Peyer's patch (tissue), 4 donors: ENCODE data around the gene KRTCAP2.

Experiments used
- POLR2A ChIP-seq, 2 donors: fragments of 450-650 bp; IDR thresholded peaks; one replicate each; pipeline ENCODE4 v1.5.1; 2017; ENCODE audit warnings: antibody characterized with exemption in 2 of 2, mild to moderate bottlenecking in 2 of 2, moderate library complexity in 2 of 2
- TF ChIP-seq, protein P1 (sequence below), 6 experiments: fragments of 450-650 bp in 4 of 6; fragments of 200-600 bp in 2 of 6; sonication (generic) in 1 of 6; IDR thresholded peaks; one replicate each; pipeline ENCODE4 v1.5.1; 2017 to 2019; ENCODE audit warnings: antibody characterized with exemption in 6 of 6, mild to moderate bottlenecking in 3 of 6, moderate library complexity in 1 of 6

DNA sequence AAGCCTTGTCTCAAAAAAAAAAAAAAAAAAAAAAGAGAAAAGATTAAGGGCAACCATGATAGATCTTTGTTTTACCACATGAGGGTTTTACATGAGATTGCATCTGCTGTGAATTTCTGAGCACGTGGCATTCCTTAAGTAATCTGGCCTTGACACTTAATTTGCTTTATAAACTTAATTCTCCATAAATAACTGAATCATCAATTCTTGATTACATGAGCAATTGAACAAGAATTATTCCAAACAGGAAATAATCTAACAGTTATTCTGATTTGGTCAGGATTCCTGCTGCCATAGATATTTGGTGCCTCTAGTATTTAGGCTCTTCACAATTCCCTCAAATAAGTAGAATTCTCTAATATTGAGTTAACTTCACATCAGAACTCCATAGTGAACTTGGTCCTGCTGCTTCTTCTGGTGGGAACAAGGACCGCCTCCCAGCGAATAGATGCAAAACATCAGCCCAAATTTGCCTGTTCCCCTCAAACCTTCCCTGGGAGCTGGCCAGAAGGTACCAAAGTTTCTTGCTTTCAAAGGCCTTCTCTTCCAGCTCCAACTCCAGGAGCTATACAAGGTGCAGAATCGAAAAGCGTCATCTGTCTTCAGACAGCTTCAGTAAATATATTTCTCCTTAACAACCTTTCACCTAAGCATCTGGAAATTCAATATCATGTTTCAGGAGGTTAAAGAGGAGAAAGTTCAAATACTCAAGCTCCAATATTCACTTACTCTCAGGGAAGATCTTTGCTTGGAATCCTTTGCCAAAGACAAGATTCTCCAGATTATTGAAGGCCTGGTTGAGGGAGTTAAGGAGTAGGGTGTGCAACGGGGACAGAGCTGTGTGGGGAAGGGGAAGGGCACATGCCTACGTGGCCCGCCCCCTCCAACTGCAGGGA, 1.0 kb downstream of the KRTCAP2 start:
- no peak for TF ChIP-seq POLR2A (IDR thresholded peaks at IDR 0.05)
- TF ChIP-seq, protein P1, sequence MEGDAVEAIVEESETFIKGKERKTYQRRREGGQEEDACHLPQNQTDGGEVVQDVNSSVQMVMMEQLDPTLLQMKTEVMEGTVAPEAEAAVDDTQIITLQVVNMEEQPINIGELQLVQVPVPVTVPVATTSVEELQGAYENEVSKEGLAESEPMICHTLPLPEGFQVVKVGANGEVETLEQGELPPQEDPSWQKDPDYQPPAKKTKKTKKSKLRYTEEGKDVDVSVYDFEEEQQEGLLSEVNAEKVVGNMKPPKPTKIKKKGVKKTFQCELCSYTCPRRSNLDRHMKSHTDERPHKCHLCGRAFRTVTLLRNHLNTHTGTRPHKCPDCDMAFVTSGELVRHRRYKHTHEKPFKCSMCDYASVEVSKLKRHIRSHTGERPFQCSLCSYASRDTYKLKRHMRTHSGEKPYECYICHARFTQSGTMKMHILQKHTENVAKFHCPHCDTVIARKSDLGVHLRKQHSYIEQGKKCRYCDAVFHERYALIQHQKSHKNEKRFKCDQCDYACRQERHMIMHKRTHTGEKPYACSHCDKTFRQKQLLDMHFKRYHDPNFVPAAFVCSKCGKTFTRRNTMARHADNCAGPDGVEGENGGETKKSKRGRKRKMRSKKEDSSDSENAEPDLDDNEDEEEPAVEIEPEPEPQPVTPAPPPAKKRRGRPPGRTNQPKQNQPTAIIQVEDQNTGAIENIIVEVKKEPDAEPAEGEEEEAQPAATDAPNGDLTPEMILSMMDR (IDR thresholded peaks at IDR 0.05), result no peak
